CD1c-positive myeloid dendritic cell (primary cell): Measurements from ENCODE around the gene ECSCR.

Source experiments
- DNase-seq: peaks from one replicate; pipeline ENCODE4 v3.0.0-alpha.2; 2016; ENCODE audit errors: extremely low spot score

The ECSCR gene

GRCh38 chr5:139474890-139475791, 12.6 kb upstream of the ECSCR start:
- peak; percentile 58 for DNase-seq

GRCh38 chr5:139473565-139473964, 11.0 kb upstream of the ECSCR start:
- no peak for DNase-seq

GRCh38 chr5:139473105-139473504, 10.6 kb upstream of the ECSCR start:
- no peak for DNase-seq

GRCh38 chr5:139472386-139473030, 10.0 kb upstream of the ECSCR start:
- DNase-seq: no peak

GRCh38 chr5:139470821-139471300, 8.3 kb upstream of the ECSCR start, which contains the start of gene SMIM33:
SMIM33 (plus strand) TSS chr5:139471004; CDS start chr5:139471122, 118 bp downstream.
- peak; percentile 19 for DNase-seq

- peak; percentile 65 for DNase-seq
These were observed 5.9 kb upstream of the ECSCR start for GRCh38 chr5:139468421-139468931.

GRCh38 chr5:139461698-139462097, 845 bp downstream of the ECSCR start:
- peak; percentile 24 for DNase-seq

- DNase-seq: no peak
These were observed 1.4 kb downstream of the ECSCR start for GRCh38 chr5:139461176-139461575.

- DNase-seq: no peak
These were observed 2.1 kb downstream of the ECSCR start for GRCh38 chr5:139460455-139460854.

- DNase-seq: no peak
These were observed 3.0 kb downstream of the ECSCR start for GRCh38 chr5:139459451-139459934.

GRCh38 chr5:139458580-139459407, 3.7 kb downstream of the ECSCR start:
- DNase-seq: peak; percentile 62

GRCh38 chr5:139457653-139458306, 4.8 kb downstream of the ECSCR start:
- DNase-seq: no peak

GRCh38 chr5:139457241-139457640, 5.3 kb downstream of the ECSCR start:
- DNase-seq: no peak

GRCh38 chr5:139456776-139457175, 5.8 kb downstream of the ECSCR start:
- no peak for DNase-seq

GRCh38 chr5:139454568-139455290, 7.8 kb downstream of the ECSCR start:
- no peak for DNase-seq

GRCh38 chr5:139453683-139454567, 8.6 kb downstream of the ECSCR start:
- no peak for DNase-seq

- DNase-seq: no peak
These were observed 10.5 kb downstream of the ECSCR start for GRCh38 chr5:139451878-139452660.

- DNase-seq: no peak
These were observed 11.4 kb downstream of the ECSCR start for GRCh38 chr5:139451176-139451575.
